PC-9 (cell line): ENCODE results near the gene FAM181B. TPM values are rescaled to one million over a fixed set of nuclear protein-coding genes. Genes with fewer than 3 reads are reported as not detected.

ENCODE experiments used
- BruUV-seq: library from RNA; stranded (reverse); fragments of 400-500 nt; replicated peaks from 2 replicates; lab custom pipeline; 2021; lab: Mats Ljungman, UMichigan
- CTCF ChIA-PET: fragments of 300-600 bp; sonication (Branson Sonifier 250); formaldehyde crosslinking; loops from one replicate; lab custom pipeline; 2022; ENCODE audit warnings: antibody characterized with exemption; lab: Charles Lee
- POLR2A ChIA-PET: fragments of 300-600 bp; sonication (Branson Sonifier 250); formaldehyde crosslinking; loops from one replicate; lab custom pipeline; 2022; ENCODE audit warnings: antibody characterized with exemption; ENCODE audit not compliant: unreplicated experiment; lab: Charles Lee
- DNase-seq, 2 experiments: peaks; one replicate each; pipeline versions ENCODE4 v3.0.0 to v3.0.0-alpha.2; 2015 to 2022; ENCODE audit warnings: mixed read lengths in 1 of 2
- H2AFZ ChIP-seq: fragments of 200-600 bp; sonication (generic); 2 replicates; pipeline ENCODE4 v1.8.1; 2017; ENCODE audit warnings: antibody characterized with exemption
- H3F3A ChIP-seq: fragments of 200-600 bp; sonication (generic); 2 replicates; pipeline ENCODE4 v1.8.1; 2017; ENCODE audit warnings: antibody characterized with exemption, mild to moderate bottlenecking, low read depth; ENCODE audit not compliant: insufficient read depth
- H3K27ac ChIP-seq: fragments of 200-600 bp; sonication (generic); 2 replicates; pipeline ENCODE4 v1.6.1; 2016; ENCODE audit warnings: mixed run types
- H3K27me3 ChIP-seq: fragments of 200-600 bp; sonication (generic); 2 replicates; pipeline ENCODE4 v1.6.1; 2016; ENCODE audit warnings: low read depth, mixed run types; ENCODE audit not compliant: insufficient read depth
- H3K36me3 ChIP-seq: fragments of 200-600 bp; sonication (generic); 2 replicates; pipeline ENCODE4 v1.6.1; 2016; ENCODE audit warnings: low read depth, mixed run types
- H3K4me1 ChIP-seq: fragments of 200-600 bp; sonication (generic); replicated peaks from 2 replicates; pipeline ENCODE4 v1.6.1; 2016; ENCODE audit warnings: mixed run types; ENCODE audit not compliant: insufficient read depth
- H3K4me2 ChIP-seq: fragments of 200-600 bp; sonication (generic); 2 replicates; pipeline ENCODE4 v1.6.1; 2017; ENCODE audit warnings: mixed run types
- H3K4me3 ChIP-seq: fragments of 200-600 bp; sonication (generic); 2 replicates; pipeline ENCODE4 v1.6.1; 2016; ENCODE audit warnings: mixed run types
- H3K79me2 ChIP-seq: fragments of 200-600 bp; sonication (generic); 2 replicates; pipeline ENCODE4 v1.6.1; 2017; ENCODE audit warnings: low read depth, mixed run types
- H3K9me2 ChIP-seq: fragments of 200-600 bp; sonication (generic); 2 replicates; pipeline ENCODE4 v1.8.1; 2017; ENCODE audit warnings: mild to moderate bottlenecking; ENCODE audit not compliant: insufficient read depth
- H3K9me3 ChIP-seq: fragments of 200-600 bp; sonication (generic); 2 replicates; pipeline ENCODE4 v1.8.1; 2016; ENCODE audit warnings: low read depth; ENCODE audit not compliant: insufficient read depth
- H4K20me1 ChIP-seq: fragments of 200-600 bp; sonication (generic); 2 replicates; pipeline ENCODE4 v1.8.1; 2017; ENCODE audit not compliant: insufficient read depth
- CTCF ChIP-seq: fragments of 200-600 bp; sonication (generic); conservative IDR thresholded peaks from 2 replicates; pipeline ENCODE4 v1.6.1; 2017; ENCODE audit warnings: mixed run types, antibody characterized with exemption, mild to moderate bottlenecking, moderate library complexity
- EZH2 ChIP-seq: fragments of 200-600 bp; sonication (generic); IDR thresholded peaks from 2 replicates; pipeline ENCODE4 v1.8.0; 2017; ENCODE audit warnings: antibody characterized with exemption, low read depth
- intact Hi-C: fragments of 100-400 bp; cut with micrococcal nuclease; formaldehyde crosslinking; loops from one replicate; pipeline ENCODE4 v1.10.0; 2022; ENCODE audit not compliant: unreplicated experiment
- total RNA-seq: library from RNA; stranded (reverse); gene quantifications from 2 replicates; pipeline ENCODE4 v1.2.3, GENCODE V29; 2021

Gene FAM181B
- total RNA-seq, 1 experiment from 2014 or later, result not detected

GRCh38 chr11:82720267-82721065, 13.2 kb downstream of the FAM181B start:
- H3K4me3 ChIP-seq, result no peak overlapping the region
- TF ChIP-seq EZH2 (no peak), CTCF (no peak)
- intact Hi-C loops, result no loop called here
- H3K79me2 ChIP-seq, result no peaks in the 10 kb centered on the region
- POLR2A ChIA-PET, result no interaction called here
- H4K20me1 ChIP-seq, result no peaks in the 10 kb centered on the region
- H3K36me3 ChIP-seq, result no peaks in the 10 kb centered on the region
- no peak for DNase-seq
- no peaks in the 10 kb centered on the region for H3K9me3 ChIP-seq
- H3F3A ChIP-seq, result no peaks in the 10 kb centered on the region
- no peak overlapping the region for H2AFZ ChIP-seq
- no peak overlapping the region for H3K4me2 ChIP-seq
- H3K4me1 ChIP-seq, result no peaks in the 10 kb centered on the region
- no TSS peak for BruUV-seq
- no peaks in the 10 kb centered on the region; the same call in 1 of the 2 replicates for H3K9me2 ChIP-seq
- H3K27ac ChIP-seq, result no peak overlapping the region
- H3K27me3 ChIP-seq, result no peaks in the 10 kb centered on the region
- CTCF ChIA-PET, result interaction anchor here (0.5 kb wide), 1 partner anchor 387 kb away, joined by 3 read pairs; no protein-coding TSS in a partner anchor

GRCh38 chr11:82719361-82720105, 14.1 kb downstream of the FAM181B start:
- ChIA-PET POLR2A (no interaction called here), CTCF (no interaction called here)
- intact Hi-C loops, result loop anchor here (2.0 to 5.0 kb wide), 3 partner anchors 181 to 533 kb away; partner anchors contain the start of genes DDIAS, PCF11 and PRCP
- no peak overlapping the region for H3K27ac ChIP-seq
- H3K4me1 ChIP-seq, result no peaks in the 10 kb centered on the region
- no peaks in the 10 kb centered on the region for H3K27me3 ChIP-seq
- no peaks in the 10 kb centered on the region for H3K36me3 ChIP-seq
- H3K79me2 ChIP-seq, result no peaks in the 10 kb centered on the region
- TF ChIP-seq CTCF, result no peak
- no peak for TF ChIP-seq EZH2
- no peaks in the 10 kb centered on the region for H4K20me1 ChIP-seq
- DNase-seq, result no peak
- H2AFZ ChIP-seq, result no peak overlapping the region
- no peak overlapping the region for H3K4me3 ChIP-seq
- no peaks in the 10 kb centered on the region; the same call in 1 of the 2 replicates for H3K9me2 ChIP-seq
- no TSS peak for BruUV-seq
- no peaks in the 10 kb centered on the region for H3K9me3 ChIP-seq
- H3F3A ChIP-seq, result no peaks in the 10 kb centered on the region
- no peak overlapping the region for H3K4me2 ChIP-seq

- no peaks in the 10 kb centered on the region for H3K9me3 ChIP-seq
- no peak overlapping the region for H3K4me3 ChIP-seq
- no peak overlapping the region for H2AFZ ChIP-seq
- intact Hi-C loops, result loop anchor here (1.0 to 5.0 kb wide), 5 partner anchors 145 to 1097 kb away; partner anchors contain the start of genes DDIAS, PCF11 and PRCP
- H3K79me2 ChIP-seq, result no peaks in the 10 kb centered on the region
- BruUV-seq, result no TSS peak
- POLR2A ChIA-PET, result no interaction called here
- no peak for DNase-seq
- CTCF ChIA-PET, result no interaction called here
- H3K27me3 ChIP-seq, result peaks cover 3% of the 10 kb centered on the region; the same call in 1 of the 2 replicates
- no peaks in the 10 kb centered on the region for H4K20me1 ChIP-seq
- H3K9me2 ChIP-seq, result no peaks in the 10 kb centered on the region; the same call in 1 of the 2 replicates
- no peak overlapping the region for H3K4me2 ChIP-seq
- no peak overlapping the region for H3K27ac ChIP-seq
- H3K36me3 ChIP-seq, result no peaks in the 10 kb centered on the region
- no peaks in the 10 kb centered on the region for H3K4me1 ChIP-seq
- H3F3A ChIP-seq, result no peaks in the 10 kb centered on the region
- TF ChIP-seq EZH2, result no peak
- TF ChIP-seq CTCF, result no peak
These were observed 14.8 kb downstream of the FAM181B start for GRCh38 chr11:82718821-82719220.
